NT2/D1 (cell line): ENCODE results near the gene TYK2.

ENCODE experiments used
- SUZ12 ChIP-seq: IDR thresholded peaks from 2 replicates; pipeline ENCODE4 v1.6.1; 2011; ENCODE audit not compliant: insufficient read length, insufficient read depth; ENCODE audit errors: extremely low read depth
- YY1 ChIP-seq: IDR thresholded peaks from 2 replicates; pipeline ENCODE4 v1.6.1; 2011; ENCODE audit not compliant: insufficient read length, insufficient read depth

GRCh38 chr19:10353793-10354391, 26.5 kb downstream of the TYK2 start:
- TF ChIP-seq YY1 (no peak), SUZ12 (no peak)
